GM18951 (cell line): ENCODE data around the gene MARVELD3.
"Not testable (repeated sequence)": the region's sequence is repeated elsewhere in the genome, so short reads cannot be mapped to it uniquely, and the experiment has no call there.

ENCODE experiments used
- POLR2A ChIP-seq: IDR thresholded peaks from 4 replicates; pipeline ENCODE4 v1.6.1; 2011; ENCODE audit warnings: mild to moderate bottlenecking; ENCODE audit not compliant: insufficient read length, insufficient read depth; ENCODE audit errors: extremely low read depth
- in situ Hi-C: fragments of 300-500 bp; cut with MboI; formaldehyde crosslinking; loops from one replicate; pipeline ENCODE4 v1.12.0; 2022; ENCODE audit warnings: low sequenced_read_pairs, mixed read lengths, inconsistent platforms; ENCODE audit not compliant: unreplicated experiment

Gene MARVELD3

GRCh38 chr16:71669926-71670536, 44.0 kb downstream of the MARVELD3 start:
- in situ Hi-C loops, result no loop called here
- TF ChIP-seq POLR2A, result no peak

GRCh38 chr16:71670537-71670936, 44.6 kb downstream of the MARVELD3 start:
- in situ Hi-C loops, result no loop called here
- TF ChIP-seq POLR2A, result no peak

GRCh38 chr16:71671165-71671564, 45.2 kb downstream of the MARVELD3 start:
- no peak for TF ChIP-seq POLR2A
- in situ Hi-C loops, result no loop called here

- in situ Hi-C loops, result no loop called here
- TF ChIP-seq POLR2A, result no peak
Measured at GRCh38 chr16:71672125-71672524, 46.1 kb downstream of the MARVELD3 start.

GRCh38 chr16:71672803-71673581, 47.0 kb downstream of the MARVELD3 start:
- in situ Hi-C loops, result no loop called here
- no peak for TF ChIP-seq POLR2A

- in situ Hi-C loops, result no loop called here
- TF ChIP-seq POLR2A, result no peak
Measured at GRCh38 chr16:71673582-71673973, 47.6 kb downstream of the MARVELD3 start.

- in situ Hi-C loops, result no loop called here
- no peak for TF ChIP-seq POLR2A
Measured at GRCh38 chr16:71674229-71674628, 48.2 kb downstream of the MARVELD3 start.

- no peak for TF ChIP-seq POLR2A
- in situ Hi-C loops, result no loop called here
Measured at GRCh38 chr16:71675380-71675779, 49.4 kb downstream of the MARVELD3 start.

- in situ Hi-C loops, result no loop called here
- TF ChIP-seq POLR2A, result no peak
Measured at GRCh38 chr16:71676236-71676635, 50.3 kb downstream of the MARVELD3 start.

GRCh38 chr16:71681360-71681759, 55.4 kb downstream of the MARVELD3 start:
- in situ Hi-C loops, result no loop called here
- TF ChIP-seq POLR2A, result no peak

- in situ Hi-C loops, result not testable (repeated sequence)
Measured at GRCh38 chr16:71684280-71684679, 58.3 kb downstream of the MARVELD3 start.
